Measurements from ENCODE around the gene SHD.

DNA sequence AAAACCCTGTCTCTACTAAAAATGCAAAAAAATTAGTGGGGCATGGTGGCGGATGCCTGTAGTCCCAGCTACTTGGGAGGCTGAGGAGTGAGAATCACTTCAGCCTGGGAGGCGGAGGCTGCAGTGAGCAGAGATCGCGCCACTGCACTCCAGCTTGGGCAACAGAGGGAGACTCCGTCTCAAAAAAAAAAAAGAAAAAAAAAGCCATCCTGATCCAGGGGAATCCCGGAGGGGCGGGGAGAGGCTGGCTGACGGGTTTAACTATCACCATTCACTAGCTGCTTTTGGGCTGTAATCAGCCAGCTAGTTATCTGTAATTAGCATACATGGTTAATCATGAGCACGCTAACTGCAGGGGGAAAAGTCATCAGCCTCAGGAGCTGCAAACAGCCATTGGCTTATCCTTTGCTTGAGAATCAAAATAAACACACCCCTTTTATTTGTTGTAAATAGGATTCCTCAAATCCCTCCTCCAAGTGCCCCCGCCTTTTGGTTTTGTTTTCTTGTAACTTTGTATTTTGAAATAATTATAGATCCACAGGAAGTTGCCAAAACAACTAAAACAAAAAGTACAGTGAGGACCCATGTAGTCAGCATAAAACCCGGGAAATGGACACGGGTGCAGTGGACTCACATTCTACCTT lies 34.9 kb downstream of the SHD start:
- TF ChIP-seq, protein P1, sequence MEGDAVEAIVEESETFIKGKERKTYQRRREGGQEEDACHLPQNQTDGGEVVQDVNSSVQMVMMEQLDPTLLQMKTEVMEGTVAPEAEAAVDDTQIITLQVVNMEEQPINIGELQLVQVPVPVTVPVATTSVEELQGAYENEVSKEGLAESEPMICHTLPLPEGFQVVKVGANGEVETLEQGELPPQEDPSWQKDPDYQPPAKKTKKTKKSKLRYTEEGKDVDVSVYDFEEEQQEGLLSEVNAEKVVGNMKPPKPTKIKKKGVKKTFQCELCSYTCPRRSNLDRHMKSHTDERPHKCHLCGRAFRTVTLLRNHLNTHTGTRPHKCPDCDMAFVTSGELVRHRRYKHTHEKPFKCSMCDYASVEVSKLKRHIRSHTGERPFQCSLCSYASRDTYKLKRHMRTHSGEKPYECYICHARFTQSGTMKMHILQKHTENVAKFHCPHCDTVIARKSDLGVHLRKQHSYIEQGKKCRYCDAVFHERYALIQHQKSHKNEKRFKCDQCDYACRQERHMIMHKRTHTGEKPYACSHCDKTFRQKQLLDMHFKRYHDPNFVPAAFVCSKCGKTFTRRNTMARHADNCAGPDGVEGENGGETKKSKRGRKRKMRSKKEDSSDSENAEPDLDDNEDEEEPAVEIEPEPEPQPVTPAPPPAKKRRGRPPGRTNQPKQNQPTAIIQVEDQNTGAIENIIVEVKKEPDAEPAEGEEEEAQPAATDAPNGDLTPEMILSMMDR (IDR thresholded peaks at IDR 0.05) = no peak
- no peak for TF ChIP-seq POLR2A (IDR thresholded peaks at IDR 0.05)

All from uterus (tissue), 2 donors.